GM19351 (cell line): ENCODE results near the gene RNF121.

Experiments used
- ATAC-seq: cut with Tn5 transposase; IDR thresholded peaks from one replicate; pipeline ENCODE4 v1.9.1; 2021; ENCODE audit warnings: mild to moderate bottlenecking, moderate library complexity; ENCODE audit not compliant: unreplicated experiment

Gene RNF121

DNA sequence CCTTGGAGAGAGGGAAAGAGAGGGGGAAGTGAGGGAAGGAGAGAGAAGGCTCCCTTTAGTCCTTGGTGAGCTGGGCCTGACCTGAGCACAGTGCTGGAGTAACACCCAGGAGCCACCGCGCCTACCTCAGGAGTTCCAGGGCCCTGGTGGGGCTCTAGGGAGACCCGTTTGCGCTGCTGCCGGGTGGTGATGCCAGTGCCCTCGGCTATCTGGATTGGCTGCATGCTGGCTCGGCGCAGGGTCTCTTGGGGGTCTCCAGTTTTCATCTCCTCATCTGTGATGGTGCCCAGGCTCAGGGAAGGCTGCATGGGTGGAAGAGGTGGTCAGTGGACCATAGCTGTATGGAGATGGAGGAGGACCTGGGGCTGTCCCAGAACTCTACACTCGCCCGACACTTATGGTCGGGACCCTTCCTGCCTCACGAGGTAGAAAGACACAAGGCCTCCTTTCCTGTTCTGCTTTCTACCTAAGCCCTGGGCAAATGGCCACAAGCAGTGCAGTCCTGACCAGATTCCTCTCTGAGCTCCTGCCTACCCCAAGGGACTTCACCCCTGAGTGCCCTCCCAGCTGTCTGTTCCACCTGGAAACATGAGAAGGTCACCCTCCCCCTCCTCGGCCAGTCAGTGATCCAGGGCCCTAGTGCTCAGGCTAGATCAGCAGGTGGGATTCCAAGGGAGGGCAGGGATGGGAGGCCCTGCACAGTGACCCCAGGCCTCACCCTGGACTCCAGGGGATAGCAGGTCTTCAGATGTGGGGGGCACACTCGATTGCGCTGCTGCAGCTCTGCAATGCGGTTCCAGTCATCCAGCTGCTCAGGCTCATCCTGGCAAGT lies 75.9 kb downstream of the RNF121 start:
- ATAC-seq: no peak

DNA sequence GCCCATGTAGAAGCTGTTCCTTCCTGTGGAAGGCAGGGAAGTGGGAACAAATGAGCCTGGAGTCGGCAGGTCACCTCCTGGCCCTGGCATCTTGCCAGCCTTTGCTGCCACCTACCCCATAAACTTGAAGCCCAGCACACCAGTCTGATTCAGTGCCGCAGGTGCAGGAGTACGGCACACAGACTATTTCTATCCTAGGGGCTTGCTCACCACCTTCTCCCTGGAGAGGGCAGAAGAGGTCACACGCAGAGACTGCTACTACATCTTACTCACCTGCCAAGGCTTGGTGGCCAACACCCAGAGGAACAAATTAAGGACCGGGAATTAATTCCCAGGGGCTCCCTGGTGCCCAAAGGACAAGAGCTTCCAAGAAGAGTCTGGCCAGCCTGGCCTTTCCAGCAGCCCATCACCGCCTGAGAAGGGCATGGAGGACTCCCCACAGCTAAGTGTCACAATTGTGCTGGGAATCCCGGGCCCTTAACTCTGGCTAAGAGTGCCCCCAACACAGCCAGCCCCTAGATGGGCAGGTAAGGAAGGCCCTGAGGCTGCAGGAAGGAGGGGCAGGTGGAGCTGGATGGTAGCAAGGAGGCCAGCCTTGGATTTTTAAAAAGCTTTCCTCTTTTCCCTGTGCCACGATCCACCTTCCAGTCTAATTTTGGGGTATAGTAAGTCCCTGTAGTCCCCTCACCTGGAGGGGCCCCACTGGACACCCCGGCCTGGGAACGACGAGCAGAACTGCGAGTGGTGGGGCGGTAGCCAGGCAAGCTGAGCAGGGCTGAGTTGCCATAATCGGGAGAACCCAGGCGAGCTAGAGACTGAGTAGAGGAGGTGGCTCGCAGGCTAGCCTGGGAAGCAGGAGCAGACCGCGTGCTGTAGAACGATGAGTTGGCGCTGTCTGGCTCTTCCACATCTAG lies 76.8 kb downstream of the RNF121 start:
- ATAC-seq: no peak

GRCh38 chr11:72006309-72007088 lies 77.7 kb downstream of the RNF121 start:
- ATAC-seq: no peak

GRCh38 chr11:72007089-72007476 lies 78.2 kb downstream of the RNF121 start:
- no peak for ATAC-seq

GRCh38 chr11:72007587-72007986 lies 78.7 kb downstream of the RNF121 start:
- ATAC-seq: no peak

DNA sequence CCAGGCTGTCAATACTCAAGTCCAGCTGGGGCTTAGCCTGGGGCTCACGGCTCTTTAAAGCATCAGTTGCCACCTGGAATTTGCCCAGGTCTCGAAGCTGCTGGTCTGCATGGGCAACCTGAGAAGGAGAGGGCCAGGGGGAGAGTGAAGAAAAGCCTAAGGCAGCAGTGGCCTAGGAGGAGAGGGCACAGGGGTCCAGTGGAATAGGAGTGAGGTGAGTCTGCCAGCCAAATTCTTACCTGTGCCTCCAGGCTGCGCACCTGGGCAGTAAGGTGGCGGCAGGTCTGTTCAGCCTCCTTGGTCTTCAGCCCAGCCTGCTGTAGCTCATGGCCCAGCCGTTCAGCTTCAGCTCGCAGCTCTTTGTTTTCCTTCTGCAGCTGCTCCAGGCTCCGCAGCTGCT lies 79.9 kb downstream of the RNF121 start:
- no peak for ATAC-seq

- ATAC-seq: no peak
These were observed 80.3 kb downstream of the RNF121 start for GRCh38 chr11:72009156-72009555.

- no peak for ATAC-seq
These were observed 81.8 kb downstream of the RNF121 start for GRCh38 chr11:72010529-72011233.

GRCh38 chr11:72012091-72012630 lies 83.3 kb downstream of the RNF121 start:
- ATAC-seq: no peak

DNA sequence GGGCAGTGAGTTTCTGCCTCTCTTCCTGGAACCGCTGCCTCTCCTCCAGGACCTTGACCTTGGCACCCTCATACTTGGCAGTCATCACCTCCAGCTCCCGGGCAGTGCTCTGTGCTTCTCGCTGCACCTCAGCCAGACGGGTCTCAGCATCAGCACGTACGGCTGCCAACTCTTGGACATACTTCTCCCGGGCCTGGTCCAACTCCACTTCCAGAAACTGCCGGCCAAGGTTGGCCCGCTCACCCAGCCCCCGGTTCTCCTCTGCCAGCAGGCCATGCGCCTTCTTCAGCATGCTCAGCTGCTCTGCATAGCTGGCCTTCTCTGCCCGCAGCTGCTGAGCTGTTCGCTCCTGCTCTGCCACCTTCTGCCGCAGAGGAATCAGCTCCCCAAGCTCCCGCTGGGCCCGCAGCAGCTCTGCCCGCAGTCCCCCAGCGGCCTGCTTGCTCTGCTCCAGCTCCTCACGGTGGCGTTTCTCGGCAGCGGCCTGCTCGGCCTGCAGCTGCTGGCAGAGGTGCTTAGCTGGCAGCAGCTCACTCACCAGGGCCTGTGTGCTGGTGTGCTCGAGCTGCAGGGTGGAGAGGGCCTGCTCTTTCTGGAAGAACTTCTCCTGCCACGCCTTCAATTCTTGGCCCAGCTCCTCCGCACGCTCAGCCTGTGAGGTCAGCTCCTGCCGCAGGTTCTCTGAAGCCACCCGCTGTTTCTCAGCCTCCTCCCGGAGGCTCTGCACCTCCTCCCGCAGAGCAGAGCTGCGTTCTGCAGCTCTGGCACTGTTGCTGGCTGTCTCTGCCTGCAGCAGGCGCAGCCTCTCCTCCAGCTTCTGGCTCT lies 84.3 kb downstream of the RNF121 start:
- ATAC-seq: no peak

DNA sequence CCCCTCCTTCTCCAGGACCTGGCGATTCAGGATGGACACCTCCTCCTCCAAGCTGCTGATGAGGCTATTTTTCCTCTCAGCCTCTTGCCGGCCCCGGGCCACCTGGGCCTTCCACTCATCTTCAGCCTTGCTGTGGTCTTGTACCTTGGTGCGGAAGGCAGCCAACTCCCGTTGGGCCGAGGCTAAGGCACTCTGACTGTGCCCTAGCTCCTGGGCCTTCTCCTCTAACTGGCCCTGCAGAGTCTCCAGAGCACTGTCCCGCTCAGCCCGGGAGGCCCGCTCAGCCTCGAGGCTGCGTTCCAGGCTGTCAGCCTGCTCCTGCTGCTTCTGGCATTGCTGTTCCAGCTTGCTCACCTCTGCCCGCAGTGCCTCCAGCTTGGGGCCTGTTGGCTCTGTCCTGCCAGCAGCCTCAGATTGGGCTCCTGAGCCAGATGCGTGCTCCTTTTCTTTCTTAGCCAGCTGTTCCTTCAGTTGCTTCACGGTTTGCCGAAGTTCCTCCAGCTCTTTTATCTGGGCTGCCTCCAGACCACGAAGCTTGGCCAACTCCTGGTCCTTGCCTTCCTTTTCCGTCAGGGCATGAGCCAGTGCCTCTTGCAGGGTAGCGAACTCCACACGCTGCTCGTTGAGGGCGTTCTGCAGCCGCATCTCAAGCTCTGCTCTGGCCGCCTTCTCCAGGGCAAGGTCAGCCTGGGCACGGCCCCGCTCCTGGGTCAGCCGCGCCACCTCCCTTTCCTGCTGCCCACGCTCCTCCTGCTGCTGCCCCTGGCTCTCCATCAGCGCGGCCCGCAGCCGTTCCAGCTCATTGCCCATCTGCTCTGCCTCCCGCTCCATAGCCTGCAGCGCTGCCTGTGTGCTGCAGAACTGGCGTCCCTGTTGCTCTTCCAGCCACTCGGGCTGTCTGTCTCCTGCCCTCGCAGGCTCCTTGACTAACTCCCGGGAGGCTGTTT lies 85.2 kb downstream of the RNF121 start:
- no peak for ATAC-seq

GRCh38 chr11:72014761-72015320 lies 86.0 kb downstream of the RNF121 start:
- no peak for ATAC-seq

GRCh38 chr11:72015511-72016061 lies 86.7 kb downstream of the RNF121 start:
- ATAC-seq: no peak

- ATAC-seq: no peak
These were observed 89.3 kb downstream of the RNF121 start for GRCh38 chr11:72018171-72018570.

DNA sequence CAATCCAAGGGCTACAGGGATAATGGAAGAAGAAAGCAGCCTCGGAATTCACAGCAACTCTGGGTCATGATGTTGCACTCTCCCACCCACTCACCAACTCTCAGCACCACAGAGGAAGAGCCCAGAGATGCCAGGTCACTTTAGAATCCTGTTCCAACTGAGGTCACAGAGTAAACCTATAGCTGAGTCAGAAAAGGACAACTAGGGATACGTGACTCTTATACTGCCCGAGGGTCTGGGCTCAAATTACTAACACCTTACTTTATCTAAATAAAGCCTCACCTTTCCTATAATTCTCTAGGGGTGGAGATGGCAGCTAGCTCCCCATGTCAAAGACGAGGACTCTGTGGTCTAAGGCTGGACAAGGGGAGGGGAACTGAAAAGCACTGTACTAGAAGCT lies 94.5 kb downstream of the RNF121 start:
- no peak for ATAC-seq

- no peak for ATAC-seq
These were observed 95.4 kb downstream of the RNF121 start for GRCh38 chr11:72024069-72024754.

GRCh38 chr11:72026090-72026489 lies 97.2 kb downstream of the RNF121 start:
- ATAC-seq: no peak
